ENCODE data around the gene DCLK2.

Gene DCLK2

GRCh38 chr4:150127757-150128156, 49.5 kb downstream of the DCLK2 start:
- Histone ChIP-seq H2BK120ac (ENCODE audit: low read depth, low read length) (no peak overlapping the region), H3K4me1 (ENCODE audit: control insufficient read depth, low read depth, low read length) (no peaks in the 10 kb centered on the region), H2BK5ac (ENCODE audit: low read length) (no peak overlapping the region), H3K27ac (ENCODE audit: low read depth, low read length) (no peak overlapping the region), H4K5ac (ENCODE audit: low read length) (no peak overlapping the region), H4K8ac (ENCODE audit: low read depth, low read length) (no peak overlapping the region), H3K36me3 (ENCODE audit: control insufficient read depth, insufficient read depth, low read length) (no peaks in the 10 kb centered on the region), H3K23ac (ENCODE audit: low read length) (no peak overlapping the region), H3K18ac (ENCODE audit: low read length) (no peak overlapping the region), H3K4ac (ENCODE audit: low read depth, low read length) (no peak overlapping the region), H3K4me3 (ENCODE audit: low read length) (no peak overlapping the region), H2BK15ac (replicated peaks; ENCODE audit: low read depth) (no peak overlapping the region), H3K4me2 (ENCODE audit: low read length) (no peak overlapping the region), H3K79me2 (ENCODE audit: control insufficient read depth, insufficient read depth, low read length) (no peaks in the 10 kb centered on the region), H2AK5ac (ENCODE audit: low read length) (no peak overlapping the region), H3K27me3 (ENCODE audit: insufficient read depth, low read length, poor library complexity) (no peaks in the 10 kb centered on the region), H3K56ac (ENCODE audit: low read length) (no peak overlapping the region), H3K79me1 (ENCODE audit: low read length) (no peaks in the 10 kb centered on the region), H3K9ac (ENCODE audit: low read length) (no peak overlapping the region)
- WGBS (ENCODE audit: extremely low coverage, insufficient coverage, low lambda C conversion rate): no CpG with 5 or more reads among the region's 4 CpGs
- no peak for DNase-seq

GRCh38 chr4:150130933-150131332, 52.7 kb downstream of the DCLK2 start:
- Histone ChIP-seq H3K4ac (ENCODE audit: low read depth, low read length) (no peak overlapping the region), H3K36me3 (ENCODE audit: control insufficient read depth, insufficient read depth, low read length) (no peaks in the 10 kb centered on the region), H3K79me2 (ENCODE audit: control insufficient read depth, insufficient read depth, low read length) (no peaks in the 10 kb centered on the region), H3K18ac (ENCODE audit: low read length) (no peak overlapping the region), H4K5ac (ENCODE audit: low read length) (no peak overlapping the region), H2AK5ac (ENCODE audit: low read length) (no peak overlapping the region), H3K9ac (ENCODE audit: low read length) (no peak overlapping the region), H3K23ac (ENCODE audit: low read length) (no peak overlapping the region), H2BK15ac (replicated peaks; ENCODE audit: low read depth) (no peak overlapping the region), H4K8ac (ENCODE audit: low read depth, low read length) (no peak overlapping the region), H2BK5ac (ENCODE audit: low read length) (no peak overlapping the region), H3K56ac (ENCODE audit: low read length) (no peak overlapping the region), H3K79me1 (ENCODE audit: low read length) (no peaks in the 10 kb centered on the region), H3K27me3 (ENCODE audit: insufficient read depth, low read length, poor library complexity) (no peaks in the 10 kb centered on the region), H3K4me3 (ENCODE audit: low read length) (no peak overlapping the region), H3K27ac (ENCODE audit: low read depth, low read length) (no peak overlapping the region), H2BK120ac (ENCODE audit: low read depth, low read length) (no peak overlapping the region), H3K4me1 (ENCODE audit: control insufficient read depth, low read depth, low read length) (no peaks in the 10 kb centered on the region), H3K4me2 (ENCODE audit: low read length) (no peak overlapping the region)
- no peak for DNase-seq
- WGBS (ENCODE audit: extremely low coverage, insufficient coverage, low lambda C conversion rate): no CpG with 5 or more reads among the region's 2 CpGs

- no peak overlapping the region for H3K23ac ChIP-seq (ENCODE audit: low read length)
- no peak for DNase-seq
- H3K79me1 ChIP-seq (ENCODE audit: low read length): no peaks in the 10 kb centered on the region
- no peaks in the 10 kb centered on the region for H3K36me3 ChIP-seq (ENCODE audit: control insufficient read depth, insufficient read depth, low read length)
- no peak overlapping the region for H2BK120ac ChIP-seq (ENCODE audit: low read depth, low read length)
- H3K4me2 ChIP-seq (ENCODE audit: low read length): no peak overlapping the region
- no peak overlapping the region for H3K9ac ChIP-seq (ENCODE audit: low read length)
- H4K8ac ChIP-seq (ENCODE audit: low read depth, low read length): no peak overlapping the region
- no peak overlapping the region for H2BK15ac ChIP-seq (replicated peaks; ENCODE audit: low read depth)
- H2BK5ac ChIP-seq (ENCODE audit: low read length): no peak overlapping the region
- no peaks in the 10 kb centered on the region for H3K27me3 ChIP-seq (ENCODE audit: insufficient read depth, low read length, poor library complexity)
- H3K18ac ChIP-seq (ENCODE audit: low read length): no peak overlapping the region
- no peak overlapping the region for H2AK5ac ChIP-seq (ENCODE audit: low read length)
- no peaks in the 10 kb centered on the region for H3K4me1 ChIP-seq (ENCODE audit: control insufficient read depth, low read depth, low read length)
- no peak overlapping the region for H4K5ac ChIP-seq (ENCODE audit: low read length)
- H3K56ac ChIP-seq (ENCODE audit: low read length): no peak overlapping the region
- H3K4ac ChIP-seq (ENCODE audit: low read depth, low read length): no peak overlapping the region
- no peak overlapping the region for H3K27ac ChIP-seq (ENCODE audit: low read depth, low read length)
- no CpG with 5 or more reads among the region's 1 CpG for WGBS (ENCODE audit: extremely low coverage, insufficient coverage, low lambda C conversion rate)
- no peak overlapping the region for H3K4me3 ChIP-seq (ENCODE audit: low read length)
- no peaks in the 10 kb centered on the region for H3K79me2 ChIP-seq (ENCODE audit: control insufficient read depth, insufficient read depth, low read length)
Observed at GRCh38 chr4:150131581-150132228, 53.5 kb downstream of the DCLK2 start.

GRCh38 chr4:150133605-150134004, 55.4 kb downstream of the DCLK2 start:
- Histone ChIP-seq H3K4ac (ENCODE audit: low read depth, low read length) (no peak overlapping the region), H3K23ac (ENCODE audit: low read length) (no peak overlapping the region), H3K27ac (ENCODE audit: low read depth, low read length) (no peak overlapping the region), H4K5ac (ENCODE audit: low read length) (no peak overlapping the region), H3K9ac (ENCODE audit: low read length) (no peak overlapping the region), H3K4me3 (ENCODE audit: low read length) (no peak overlapping the region), H2BK5ac (ENCODE audit: low read length) (no peak overlapping the region), H2BK15ac (replicated peaks; ENCODE audit: low read depth) (no peak overlapping the region), H3K27me3 (ENCODE audit: insufficient read depth, low read length, poor library complexity) (no peaks in the 10 kb centered on the region), H3K18ac (ENCODE audit: low read length) (no peak overlapping the region), H3K4me2 (ENCODE audit: low read length) (no peak overlapping the region), H3K4me1 (ENCODE audit: control insufficient read depth, low read depth, low read length) (no peaks in the 10 kb centered on the region), H3K79me2 (ENCODE audit: control insufficient read depth, insufficient read depth, low read length) (no peaks in the 10 kb centered on the region), H3K79me1 (ENCODE audit: low read length) (no peaks in the 10 kb centered on the region), H3K36me3 (ENCODE audit: control insufficient read depth, insufficient read depth, low read length) (no peaks in the 10 kb centered on the region), H4K8ac (ENCODE audit: low read depth, low read length) (no peak overlapping the region), H2BK120ac (ENCODE audit: low read depth, low read length) (no peak overlapping the region), H2AK5ac (ENCODE audit: low read length) (no peak overlapping the region), H3K56ac (ENCODE audit: low read length) (no peak overlapping the region)
- DNase-seq: no peak

- Histone ChIP-seq H3K4me3 (ENCODE audit: low read length) (no peak overlapping the region), H4K5ac (ENCODE audit: low read length) (no peak overlapping the region), H2BK15ac (replicated peaks; ENCODE audit: low read depth) (no peak overlapping the region), H3K79me2 (ENCODE audit: control insufficient read depth, insufficient read depth, low read length) (no peaks in the 10 kb centered on the region), H3K27ac (ENCODE audit: low read depth, low read length) (no peak overlapping the region), H2BK5ac (ENCODE audit: low read length) (no peak overlapping the region), H3K36me3 (ENCODE audit: control insufficient read depth, insufficient read depth, low read length) (no peaks in the 10 kb centered on the region), H3K18ac (ENCODE audit: low read length) (no peak overlapping the region), H2AK5ac (ENCODE audit: low read length) (no peak overlapping the region), H3K79me1 (ENCODE audit: low read length) (no peaks in the 10 kb centered on the region), H3K27me3 (ENCODE audit: insufficient read depth, low read length, poor library complexity) (no peaks in the 10 kb centered on the region), H3K56ac (ENCODE audit: low read length) (no peak overlapping the region), H3K4ac (ENCODE audit: low read depth, low read length) (no peak overlapping the region), H2BK120ac (ENCODE audit: low read depth, low read length) (no peak overlapping the region), H3K4me2 (ENCODE audit: low read length) (no peak overlapping the region), H4K8ac (ENCODE audit: low read depth, low read length) (no peak overlapping the region), H3K9ac (ENCODE audit: low read length) (no peak overlapping the region), H3K4me1 (ENCODE audit: control insufficient read depth, low read depth, low read length) (no peaks in the 10 kb centered on the region), H3K23ac (ENCODE audit: low read length) (no peak overlapping the region)
- WGBS (ENCODE audit: extremely low coverage, insufficient coverage, low lambda C conversion rate): no CpG with 5 or more reads among the region's 4 CpGs
- no peak for DNase-seq
Observed at GRCh38 chr4:150135134-150135772, 57.0 kb downstream of the DCLK2 start.

- Histone ChIP-seq H3K4me1 (ENCODE audit: control insufficient read depth, low read depth, low read length) (no peaks in the 10 kb centered on the region), H3K4me2 (ENCODE audit: low read length) (no peak overlapping the region), H3K4me3 (ENCODE audit: low read length) (no peak overlapping the region), H3K27ac (ENCODE audit: low read depth, low read length) (no peak overlapping the region), H3K36me3 (ENCODE audit: control insufficient read depth, insufficient read depth, low read length) (no peaks in the 10 kb centered on the region), H3K23ac (ENCODE audit: low read length) (no peak overlapping the region), H3K4ac (ENCODE audit: low read depth, low read length) (no peak overlapping the region), H3K9ac (ENCODE audit: low read length) (no peak overlapping the region), H3K79me2 (ENCODE audit: control insufficient read depth, insufficient read depth, low read length) (no peaks in the 10 kb centered on the region), H3K18ac (ENCODE audit: low read length) (no peak overlapping the region), H2AK5ac (ENCODE audit: low read length) (no peak overlapping the region), H2BK15ac (replicated peaks; ENCODE audit: low read depth) (no peak overlapping the region), H4K8ac (ENCODE audit: low read depth, low read length) (no peak overlapping the region), H2BK120ac (ENCODE audit: low read depth, low read length) (no peak overlapping the region), H4K5ac (ENCODE audit: low read length) (no peak overlapping the region), H3K27me3 (ENCODE audit: insufficient read depth, low read length, poor library complexity) (no peaks in the 10 kb centered on the region), H2BK5ac (ENCODE audit: low read length) (no peak overlapping the region), H3K79me1 (ENCODE audit: low read length) (no peaks in the 10 kb centered on the region), H3K56ac (ENCODE audit: low read length) (no peak overlapping the region)
- no CpG with 5 or more reads among the region's 3 CpGs for WGBS (ENCODE audit: extremely low coverage, insufficient coverage, low lambda C conversion rate)
- no peak for DNase-seq
Observed at GRCh38 chr4:150136036-150136435, 57.8 kb downstream of the DCLK2 start.
